ENCODE data around the gene STAT1. TPM values are rescaled to one million over a fixed set of nuclear protein-coding genes. Genes with fewer than 3 reads are reported as not detected.

The STAT1 gene
- total RNA-seq, 1 experiment from 2014 or later: 60.7 TPM

DNA sequence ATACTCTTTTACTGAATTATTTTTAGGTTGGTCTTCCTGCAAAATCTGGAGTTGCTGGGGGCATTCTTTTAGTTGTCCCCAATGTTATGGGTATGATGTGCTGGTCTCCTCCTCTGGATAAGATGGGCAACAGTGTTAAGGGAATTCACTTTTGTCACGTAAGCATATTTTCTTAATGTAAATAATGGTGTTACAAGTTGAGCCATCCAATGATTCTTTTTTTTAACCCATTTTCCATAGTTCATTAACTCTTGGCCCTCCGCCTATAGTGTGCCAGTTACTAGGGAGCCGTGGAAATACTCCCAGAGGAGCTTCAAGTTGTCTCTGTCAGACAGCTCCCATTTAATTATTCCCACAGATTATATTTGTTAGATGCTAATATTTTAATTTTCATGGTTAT, 83.6 kb downstream of the STAT1 start (continued):
- TF ChIP-seq, protein P1, sequence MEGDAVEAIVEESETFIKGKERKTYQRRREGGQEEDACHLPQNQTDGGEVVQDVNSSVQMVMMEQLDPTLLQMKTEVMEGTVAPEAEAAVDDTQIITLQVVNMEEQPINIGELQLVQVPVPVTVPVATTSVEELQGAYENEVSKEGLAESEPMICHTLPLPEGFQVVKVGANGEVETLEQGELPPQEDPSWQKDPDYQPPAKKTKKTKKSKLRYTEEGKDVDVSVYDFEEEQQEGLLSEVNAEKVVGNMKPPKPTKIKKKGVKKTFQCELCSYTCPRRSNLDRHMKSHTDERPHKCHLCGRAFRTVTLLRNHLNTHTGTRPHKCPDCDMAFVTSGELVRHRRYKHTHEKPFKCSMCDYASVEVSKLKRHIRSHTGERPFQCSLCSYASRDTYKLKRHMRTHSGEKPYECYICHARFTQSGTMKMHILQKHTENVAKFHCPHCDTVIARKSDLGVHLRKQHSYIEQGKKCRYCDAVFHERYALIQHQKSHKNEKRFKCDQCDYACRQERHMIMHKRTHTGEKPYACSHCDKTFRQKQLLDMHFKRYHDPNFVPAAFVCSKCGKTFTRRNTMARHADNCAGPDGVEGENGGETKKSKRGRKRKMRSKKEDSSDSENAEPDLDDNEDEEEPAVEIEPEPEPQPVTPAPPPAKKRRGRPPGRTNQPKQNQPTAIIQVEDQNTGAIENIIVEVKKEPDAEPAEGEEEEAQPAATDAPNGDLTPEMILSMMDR (IDR thresholded peaks at IDR 0.05 in 2 of 3, conservative IDR thresholded peaks at IDR 0.05 in 1 of 3; ENCODE audit: borderline replicate concordance in 1 of 3, insufficient read depth in 1 of 3, low read depth in 2 of 3, low read length in 2 of 3): no peak
- TF ChIP-seq FOSL1 (IDR thresholded peaks at IDR 0.05; ENCODE audit: low read depth) (no peak), TCF7L2 (IDR thresholded peaks at IDR 0.05; ENCODE audit: borderline replicate concordance, extremely low read depth, insufficient read depth, insufficient read length) (no peak), ELF1 (IDR thresholded peaks at IDR 0.05; ENCODE audit: borderline replicate concordance, low read depth) (no peak)

- no peak for TF ChIP-seq TCF7L2 (IDR thresholded peaks at IDR 0.05; ENCODE audit: borderline replicate concordance, extremely low read depth, insufficient read depth, insufficient read length)
- no peak for TF ChIP-seq ZFX (IDR thresholded peaks at IDR 0.05)
- TF ChIP-seq YY1 (IDR thresholded peaks at IDR 0.05; ENCODE audit: extremely low read depth, insufficient replicate concordance, low read depth, low read length): no peak
- no peak for TF ChIP-seq ZNF274 (IDR thresholded peaks at IDR 0.05; ENCODE audit: low read depth, low read length)
- no peak for TF ChIP-seq SIN3A (IDR thresholded peaks at IDR 0.05; ENCODE audit: low read depth)
- no peak for TF ChIP-seq SP1 (IDR thresholded peaks at IDR 0.05; ENCODE audit: low read depth)
- no peak for TF ChIP-seq POLR2AphosphoS5 (IDR thresholded peaks at IDR 0.05; ENCODE audit: low read depth, low read length)
- no peak for TF ChIP-seq ELF1 (IDR thresholded peaks at IDR 0.05; ENCODE audit: borderline replicate concordance, low read depth)
- TF ChIP-seq RAD21 (IDR thresholded peaks at IDR 0.05; ENCODE audit: low read depth): no peak
- TF ChIP-seq EZH2phosphoT487 (IDR thresholded peaks at IDR 0.05; ENCODE audit: borderline replicate concordance): no peak
- TF ChIP-seq MAX (IDR thresholded peaks at IDR 0.05): no peak
- no peak for TF ChIP-seq EZH2 (IDR thresholded peaks at IDR 0.05)
- TF ChIP-seq ATF3 (IDR thresholded peaks at IDR 0.05): no peak
- no peak for TF ChIP-seq CBX3 (IDR thresholded peaks at IDR 0.05; ENCODE audit: low read depth)
- TF ChIP-seq JUND (IDR thresholded peaks at IDR 0.05): no peak
- ChIA-PET POLR2A (no interaction called here), CTCF (no interaction called here), RAD21 (ENCODE audit: low non-redundant PET in 1 of 2, low total read pairs in 2 of 2, uncharacterized antibody in 2 of 2, unreplicated experiment in 2 of 2) (no interaction called here)
- intact Hi-C loops (cut with micrococcal nuclease): no loop called here
- Histone ChIP-seq H3K79me2 (ENCODE audit: insufficient read depth, low read length) (no peaks in the 10 kb centered on the region), H3K4me3 (replicated peaks in 1 of 2; ENCODE audit: low read depth in 1 of 2, low read length in 2 of 2) (no peak overlapping the region), H3K9ac (ENCODE audit: low read length) (no peak overlapping the region), H2AFZ (ENCODE audit: low read depth, low read length, poor library complexity, severe bottlenecking) (no peak overlapping the region), H3K36me3 (ENCODE audit: control insufficient read depth in 1 of 2, insufficient read depth in 2 of 2, low read length in 2 of 2) (peaks cover 6 to 25% of the 10 kb centered on the region in 2 experiments), H3K9me3 (ENCODE audit: control insufficient read depth in 1 of 2, insufficient read depth in 1 of 2, low read depth in 1 of 2, low read length in 2 of 2) (no peaks in the 10 kb centered on the region), H3K9me2 (ENCODE audit: insufficient read depth) (no peaks in the 10 kb centered on the region), H4K20me1 (ENCODE audit: insufficient read depth) (no peaks in the 10 kb centered on the region), H3K27ac (ENCODE audit: low read depth, low read length) (no peak overlapping the region), H3K4me2 (ENCODE audit: low read length) (no peak overlapping the region), H3K27me3 (ENCODE audit: insufficient read depth, low read length) (no peaks in the 10 kb centered on the region), H3K4me1 (ENCODE audit: control insufficient read depth in 1 of 2, insufficient read depth in 2 of 2, low read length in 2 of 2) (no peaks in the 10 kb centered on the region)
- BruUV-seq (replicated peaks): no TSS peak
- ATAC-seq (no peak), DNase-seq (ENCODE audit: low read depth, low spot score) (no peak)
These were observed 84.1 kb downstream of the STAT1 start for GRCh38 chr2:190929919-190930318.

All from HCT116 (cell line).